Measurements from ENCODE around the gene CCBE1.
A peak's percentile ranks its signal among the peaks of the same experiment; 100 is the strongest.

Gene CCBE1

GRCh38 chr18:59563176-59563785 lies 133.9 kb downstream of the CCBE1 start:
- TF ChIP-seq CTCF (IDR thresholded peaks at IDR 0.05; ENCODE audit: low read length, missing control alignments): no peak
- H3K4me3 ChIP-seq (replicated peaks; ENCODE audit: low read depth, low read length): no peak overlapping the region
- no peak for DNase-seq (ENCODE audit: low read depth)

- H3K4me3 ChIP-seq (replicated peaks; ENCODE audit: low read depth, low read length): no peak overlapping the region
- no peak for DNase-seq (ENCODE audit: low read depth)
- TF ChIP-seq CTCF (IDR thresholded peaks at IDR 0.05; ENCODE audit: low read length, missing control alignments): no peak
Observed at GRCh38 chr18:59562751-59563150, 134.5 kb downstream of the CCBE1 start.

GRCh38 chr18:59561612-59562011 lies 135.6 kb downstream of the CCBE1 start:
- no peak for DNase-seq (ENCODE audit: low read depth)
- no peak for TF ChIP-seq CTCF (IDR thresholded peaks at IDR 0.05; ENCODE audit: low read length, missing control alignments)
- H3K4me3 ChIP-seq (replicated peaks; ENCODE audit: low read depth, low read length): no peak overlapping the region

GRCh38 chr18:59560556-59560955 lies 136.7 kb downstream of the CCBE1 start:
- DNase-seq (ENCODE audit: low read depth): no peak
- TF ChIP-seq CTCF (IDR thresholded peaks at IDR 0.05; ENCODE audit: low read length, missing control alignments): no peak
- no peak overlapping the region for H3K4me3 ChIP-seq (replicated peaks; ENCODE audit: low read depth, low read length)

- no peak for DNase-seq (ENCODE audit: low read depth)
- TF ChIP-seq CTCF (IDR thresholded peaks at IDR 0.05; ENCODE audit: low read length, missing control alignments): no peak
- H3K4me3 ChIP-seq (replicated peaks; ENCODE audit: low read depth, low read length): no peak overlapping the region
Observed at GRCh38 chr18:59559528-59559927, 137.7 kb downstream of the CCBE1 start.

- DNase-seq (ENCODE audit: low read depth): peak; percentile 75
- no peak overlapping the region for H3K4me3 ChIP-seq (replicated peaks; ENCODE audit: low read depth, low read length)
- TF ChIP-seq CTCF (IDR thresholded peaks at IDR 0.05; ENCODE audit: low read length, missing control alignments): no peak
Observed at GRCh38 chr18:59555995-59556659, 141.1 kb downstream of the CCBE1 start.

All from fibroblast of pulmonary artery (primary cell).